Measurements from ENCODE around the gene ATF2. TPM values are rescaled to one million over a fixed set of nuclear protein-coding genes. Genes with fewer than 3 reads are reported as not detected.

ATF2 gene
- total and polyA plus RNA-seq, 4 experiments from 2014 or later = 26.2 to 67.4 (median 53.1) TPM

- H3K9me3 Mint-ChIP-seq = peaks cover 0 to 4% (median 0%) of the 10 kb centered on the region in 8 donors
- no peaks in the 10 kb centered on the region for H3K9me3 ChIP-seq (ENCODE audit: control insufficient read depth in 1 of 2, low read length in 2 of 2)
- no peaks in the 10 kb centered on the region for H3K4me1 ChIP-seq (ENCODE audit: insufficient read depth, low read length)
- no peak overlapping the region for H3K27ac ChIP-seq (ENCODE audit: low read depth, low read length)
- no peak overlapping the region for H3K4me3 Mint-ChIP-seq
- H3K27me3 ChIP-seq (ENCODE audit: insufficient read depth, low read length) = no peaks in the 10 kb centered on the region
- ChIA-PET CTCF (ENCODE audit: partially characterized antibody) (interaction anchor here (1.1 kb wide), 1 partner anchor 13 kb away, joined by 3 read pairs; no protein-coding TSS in a partner anchor), POLR2A (ENCODE audit: partially characterized antibody) (no interaction called here)
- H3K4me3 ChIP-seq (ENCODE audit: low read length in 2 of 2) = no peak overlapping the region
- intact Hi-C loops (cut with micrococcal nuclease) = no loop called here
- H3K27ac Mint-ChIP-seq = no peak overlapping the region
- no peaks in the 10 kb centered on the region for H3K4me1 Mint-ChIP-seq
- no peaks in the 10 kb centered on the region for H3K27me3 Mint-ChIP-seq
- no peaks in the 10 kb centered on the region for H3K36me3 Mint-ChIP-seq
- H3K36me3 ChIP-seq (ENCODE audit: insufficient read depth, low read length) = no peaks in the 10 kb centered on the region
- no peak for DNase-seq
Observed at GRCh38 chr2:175022923-175023322, 145.1 kb downstream of the ATF2 start.

Small RNA genes within 50 kb of the gene (microRNA-seq; reads per million reads assigned to microRNA genes)
- not detected for gene MIR933 (ENCODE audit: borderline microRNAs expressed, borderline number of aligned reads, borderline replicate concordance)

Other genes starting within 250 kb of the ATF2 start
- gene CHN1, start 162.8 kb downstream of the ATF2 start, total RNA-seq = 1 to 10 TPM; 3.4 to 3.7 TPM
- gene CHN1, start 162.8 kb downstream of the ATF2 start, polyA plus RNA-seq = 10 to 100 TPM; 14.1 to 15.3 TPM
- gene ATP5MC3, start 13.5 kb upstream of the ATF2 start, total RNA-seq = 10 to 100 TPM; 77.0 to 81.3 TPM
- 100 to 1,000 TPM; 315 to 401 TPM for gene ATP5MC3, start 13.5 kb upstream of the ATF2 start, polyA plus RNA-seq